22Rv1 (cell line): ENCODE data around the gene HSBP1L1.

Experiments
- ZFX ChIP-seq: fragments of 450-650 bp; IDR thresholded peaks from 2 replicates; pipeline ENCODE4 v1.6.1; 2017; ENCODE audit warnings: antibody characterized with exemption, borderline replicate concordance
- TF ChIP-seq, protein P1 (sequence below): fragments of 450-650 bp; IDR thresholded peaks from 2 replicates; pipeline ENCODE4 v1.5.1; 2017; ENCODE audit warnings: mild to moderate bottlenecking

- TF ChIP-seq, protein P1, sequence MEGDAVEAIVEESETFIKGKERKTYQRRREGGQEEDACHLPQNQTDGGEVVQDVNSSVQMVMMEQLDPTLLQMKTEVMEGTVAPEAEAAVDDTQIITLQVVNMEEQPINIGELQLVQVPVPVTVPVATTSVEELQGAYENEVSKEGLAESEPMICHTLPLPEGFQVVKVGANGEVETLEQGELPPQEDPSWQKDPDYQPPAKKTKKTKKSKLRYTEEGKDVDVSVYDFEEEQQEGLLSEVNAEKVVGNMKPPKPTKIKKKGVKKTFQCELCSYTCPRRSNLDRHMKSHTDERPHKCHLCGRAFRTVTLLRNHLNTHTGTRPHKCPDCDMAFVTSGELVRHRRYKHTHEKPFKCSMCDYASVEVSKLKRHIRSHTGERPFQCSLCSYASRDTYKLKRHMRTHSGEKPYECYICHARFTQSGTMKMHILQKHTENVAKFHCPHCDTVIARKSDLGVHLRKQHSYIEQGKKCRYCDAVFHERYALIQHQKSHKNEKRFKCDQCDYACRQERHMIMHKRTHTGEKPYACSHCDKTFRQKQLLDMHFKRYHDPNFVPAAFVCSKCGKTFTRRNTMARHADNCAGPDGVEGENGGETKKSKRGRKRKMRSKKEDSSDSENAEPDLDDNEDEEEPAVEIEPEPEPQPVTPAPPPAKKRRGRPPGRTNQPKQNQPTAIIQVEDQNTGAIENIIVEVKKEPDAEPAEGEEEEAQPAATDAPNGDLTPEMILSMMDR, result no peak
- no peak for TF ChIP-seq ZFX
Measured at GRCh38 chr18:79921984-79922965, 42.2 kb upstream of the HSBP1L1 start.
